GM23338 (cell line): ENCODE measurements around the gene CKM. TPM values are rescaled to one million over a fixed set of nuclear protein-coding genes. Genes with fewer than 3 reads are reported as not detected.

Source experiments
- ATAC-seq: fragments of 200-7000 bp; cut with Tn5 transposase; 3 replicates; pipeline ENCODE4 v1.9.1; 2020
- DNase-seq: peaks from one replicate; pipeline ENCODE4 v3.0.0-alpha.2; 2015; ENCODE audit warnings: low spot score
- H2AFZ ChIP-seq: fragments of 200-600 bp; sonication (generic); 2 replicates; pipeline ENCODE4 v1.8.0; 2016; ENCODE audit warnings: antibody characterized with exemption, mild to moderate bottlenecking, moderate library complexity
- H3F3A ChIP-seq: fragments of 200-600 bp; sonication (generic); replicated peaks from 2 replicates; pipeline ENCODE4 v1.8.0; 2017; ENCODE audit warnings: antibody characterized with exemption, mixed run types, low read depth
- H3K27ac ChIP-seq: fragments of 200-600 bp; sonication (generic); 2 replicates; pipeline ENCODE4 v1.6.1; 2016; ENCODE audit warnings: low read depth
- H3K27me3 ChIP-seq: fragments of 200-600 bp; sonication (generic); 2 replicates; pipeline ENCODE4 v1.8.0; 2016; ENCODE audit warnings: mild to moderate bottlenecking, mixed run types, moderate library complexity; ENCODE audit not compliant: insufficient read depth
- H3K36me3 ChIP-seq: fragments of 200-600 bp; sonication (generic); 2 replicates; pipeline ENCODE4 v1.8.0; 2016; ENCODE audit warnings: mild to moderate bottlenecking; ENCODE audit not compliant: insufficient read depth
- H3K4me1 ChIP-seq: fragments of 200-600 bp; sonication (generic); 2 replicates; pipeline ENCODE4 v1.8.0; 2016; ENCODE audit warnings: mild to moderate bottlenecking, moderate library complexity; ENCODE audit not compliant: insufficient read depth
- H3K4me2 ChIP-seq: fragments of 200-600 bp; sonication (generic); 2 replicates; pipeline ENCODE4 v1.7.1; 2017; ENCODE audit warnings: mixed run types
- H3K4me3 ChIP-seq: fragments of 200-600 bp; sonication (generic); 2 replicates; pipeline ENCODE4 v1.6.1; 2016; ENCODE audit warnings: mixed run types
- H3K79me2 ChIP-seq: fragments of 200-600 bp; sonication (generic); replicated peaks from 2 replicates; pipeline ENCODE4 v1.8.0; 2017; ENCODE audit warnings: mild to moderate bottlenecking; ENCODE audit not compliant: insufficient read depth
- H3K9me2 ChIP-seq: fragments of 200-600 bp; sonication (generic); 2 replicates; pipeline ENCODE4 v1.8.0; 2017; ENCODE audit not compliant: insufficient read depth
- H4K20me1 ChIP-seq: fragments of 200-600 bp; sonication (generic); replicated peaks from 2 replicates; pipeline ENCODE4 v1.8.0; 2017; ENCODE audit warnings: mild to moderate bottlenecking; ENCODE audit not compliant: insufficient read depth
- H3K27ac Mint-ChIP-seq: 2 replicates; pipeline ENCODE4 v1.8.0; 2020; ENCODE audit warnings: inconsistent platforms, mild to moderate bottlenecking, moderate library complexity, mixed read lengths
- H3K27me3 Mint-ChIP-seq: 3 replicates; pipeline ENCODE4 v1.8.0; 2022; ENCODE audit warnings: low read depth, mild to moderate bottlenecking, moderate library complexity, mixed read lengths, inconsistent platforms; ENCODE audit not compliant: insufficient read depth, poor library complexity
- H3K36me3 Mint-ChIP-seq: 3 replicates; pipeline ENCODE4 v1.8.0; 2021; ENCODE audit warnings: low read depth, mild to moderate bottlenecking, inconsistent platforms, moderate library complexity, mixed read lengths
- H3K4me1 Mint-ChIP-seq: 3 replicates; pipeline ENCODE4 v1.8.0; 2020; ENCODE audit warnings: mild to moderate bottlenecking, inconsistent platforms, mixed read lengths
- H3K4me3 Mint-ChIP-seq: 3 replicates; pipeline ENCODE4 v1.8.0; 2021; ENCODE audit warnings: moderate library complexity, mild to moderate bottlenecking, inconsistent platforms, mixed read lengths
- H3K9me3 Mint-ChIP-seq: 3 replicates; pipeline ENCODE4 v1.8.0; 2020; ENCODE audit warnings: moderate library complexity, mild to moderate bottlenecking, inconsistent platforms, mixed read lengths
- CREB1 ChIP-seq: fragments of 250-450 bp; sonication (Bioruptor Pico); IDR thresholded peaks from 2 replicates; pipeline ENCODE4 v1.5.0; 2020; ENCODE audit warnings: low read depth, mild to moderate bottlenecking, moderate library complexity
- EZH2 ChIP-seq: fragments of 200-600 bp; sonication (generic); IDR thresholded peaks from one replicate; pipeline ENCODE4 v1.8.0; 2017; ENCODE audit warnings: antibody characterized with exemption, mild to moderate bottlenecking, low read depth; ENCODE audit not compliant: unreplicated experiment
- EZH2phosphoT487 ChIP-seq: fragments of 200-600 bp; sonication (generic); IDR thresholded peaks from one replicate; pipeline ENCODE4 v1.8.1; 2018; ENCODE audit warnings: antibody characterized with exemption; ENCODE audit not compliant: unreplicated experiment
- JUNB ChIP-seq: IDR thresholded peaks from one replicate; pipeline ENCODE4 v1.6.1; 2016; ENCODE audit warnings: antibody characterized with exemption; ENCODE audit not compliant: unreplicated experiment
- NANOG ChIP-seq: IDR thresholded peaks from 2 replicates; pipeline ENCODE4 v1.6.1; 2016; ENCODE audit warnings: antibody characterized with exemption, borderline replicate concordance
- POLR2AphosphoS5 ChIP-seq: IDR thresholded peaks from 2 replicates; pipeline ENCODE4 v1.6.1; 2016; ENCODE audit warnings: antibody characterized with exemption, low read depth
- ZNF114 ChIP-seq: fragments of 250-450 bp; sonication (Bioruptor Pico); IDR thresholded peaks from 2 replicates; pipeline ENCODE4 v1.5.0; 2020; ENCODE audit warnings: mild to moderate bottlenecking, moderate library complexity
- ZNF331 ChIP-seq: fragments of 250-450 bp; sonication (Bioruptor Pico); IDR thresholded peaks from 2 replicates; pipeline ENCODE4 v1.5.0; 2020; ENCODE audit warnings: low read depth, mild to moderate bottlenecking, moderate library complexity
- polyA plus RNA-seq: library from polyadenylated mRNA; unstranded; fragments of >200 nt; fragmentation: Nextera tagmentation; extraction: Ambion mirVana; gene quantifications from 2 replicates; pipeline ENCODE4 v1.2.1, GENCODE V29; 2016
- total RNA-seq: library from RNA; depleted of rRNA; stranded (reverse); fragments of >200 nt; shearing (Covaris generic); gene quantifications from 2 replicates; pipeline ENCODE4 v1.2.3, GENCODE V29; 2014
- TF ChIP-seq, protein P1 (sequence below): fragments of 250-450 bp; sonication (Bioruptor Pico); IDR thresholded peaks from 2 replicates; pipeline ENCODE4 v1.5.0; 2020; ENCODE audit warnings: mild to moderate bottlenecking, moderate library complexity
- TF ChIP-seq, protein P2 (sequence below), 2 experiments: fragments of 200-600 bp in 1 of 2; sonication (generic) in 1 of 2; conservative IDR thresholded peaks; 2 replicates each; pipeline versions ENCODE4 v1.5.1 to v1.6.1; 2016 to 2017; ENCODE audit warnings: antibody characterized with exemption in 2 of 2, low read depth in 2 of 2, mild to moderate bottlenecking in 2 of 2, moderate library complexity in 1 of 2
- TF ChIP-seq, protein P3 (sequence below): IDR thresholded peaks from one replicate; pipeline ENCODE4 v1.6.1; 2018; ENCODE audit warnings: antibody characterized with exemption; ENCODE audit not compliant: unreplicated experiment

Gene CKM
- total and polyA plus RNA-seq, 2 experiments from 2014 or later, result not detected

DNA sequence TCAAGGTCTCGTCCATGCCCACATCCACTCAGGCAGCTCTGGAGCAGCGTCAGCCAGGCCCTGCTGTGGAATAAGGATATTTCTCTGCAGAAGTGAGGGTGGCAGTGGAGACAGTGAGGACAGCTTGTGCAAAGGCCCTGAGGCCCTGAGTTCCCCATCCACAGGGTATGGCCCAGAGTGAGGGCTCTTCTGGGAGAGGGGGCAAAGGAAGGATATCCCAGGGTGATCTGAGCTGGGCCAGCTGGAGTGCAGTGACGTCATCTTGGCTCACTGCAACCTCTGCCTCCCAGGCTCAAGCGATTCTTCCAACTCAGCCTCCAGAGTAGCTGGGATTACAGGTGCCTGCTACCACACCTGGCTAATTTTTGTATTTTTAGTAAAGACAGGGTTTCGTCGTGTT, 60.1 kb downstream of the CKM start:
- Histone ChIP-seq H2AFZ (no peak overlapping the region), H3K36me3 (no peaks in the 10 kb centered on the region), H3K27me3 (no peaks in the 10 kb centered on the region), H3K4me3 (no peak overlapping the region), H4K20me1 (peaks cover 6% of the 10 kb centered on the region), H3K4me1 (no peaks in the 10 kb centered on the region), H3K9me2 (no peaks in the 10 kb centered on the region), H3K4me2 (no peak overlapping the region), H3K27ac (no peak overlapping the region), H3F3A (no peaks in the 10 kb centered on the region), H3K79me2 (no peaks in the 10 kb centered on the region)
- H3K36me3 Mint-ChIP-seq, result no peaks in the 10 kb centered on the region; the same call in 2 of the 3 replicates
- no peaks in the 10 kb centered on the region for H3K4me1 Mint-ChIP-seq
- H3K9me3 Mint-ChIP-seq, result no peaks in the 10 kb centered on the region; the same call in 2 of the 3 replicates
- no peak overlapping the region for H3K4me3 Mint-ChIP-seq
- no peak for ATAC-seq
- no peak for DNase-seq
- H3K27ac Mint-ChIP-seq, result no peak overlapping the region
- H3K27me3 Mint-ChIP-seq, result peaks cover 7% of the 10 kb centered on the region
- no peak for TF ChIP-seq CREB1 (CRISPR knock-in tag)
- no peak for TF ChIP-seq ZNF114 (CRISPR knock-in tag)

DNA sequence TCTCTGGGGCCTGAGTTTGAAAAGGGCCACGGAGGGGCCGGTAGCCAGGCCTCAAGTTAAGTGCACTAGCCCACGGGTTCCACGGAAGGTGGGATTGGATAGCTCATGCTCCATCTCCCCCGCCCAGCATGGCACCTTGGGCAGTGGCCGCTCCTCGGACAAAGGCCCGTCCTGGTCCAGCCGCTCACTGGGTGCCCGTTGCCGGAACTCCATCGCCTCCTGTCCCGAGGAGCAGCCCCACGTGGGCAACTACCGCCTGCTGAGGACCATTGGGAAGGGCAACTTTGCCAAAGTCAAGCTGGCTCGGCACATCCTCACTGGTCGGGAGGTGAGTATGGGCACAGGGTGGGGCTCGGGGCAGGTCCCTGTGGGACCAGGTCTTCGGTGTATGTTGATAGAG, 63.8 kb downstream of the CKM start:
- Mint-ChIP-seq H3K4me3 (no peak overlapping the region), H3K4me1 (no peaks in the 10 kb centered on the region), H3K27me3 (peaks cover 4% of the 10 kb centered on the region), H3K9me3 (no peaks in the 10 kb centered on the region), H3K27ac (no peak overlapping the region), H3K36me3 (no peaks in the 10 kb centered on the region; the same call in 2 of the 3 replicates)
- Histone ChIP-seq H3K4me2 (no peak overlapping the region), H3K27me3 (no peaks in the 10 kb centered on the region), H2AFZ (no peak overlapping the region), H3K4me3 (no peak overlapping the region), H3K27ac (no peak overlapping the region), H3K4me1 (no peaks in the 10 kb centered on the region), H3K9me2 (no peaks in the 10 kb centered on the region), H3K79me2 (peaks cover 15% of the 10 kb centered on the region), H4K20me1 (peaks cover 15% of the 10 kb centered on the region), H3K36me3 (no peaks in the 10 kb centered on the region), H3F3A (no peaks in the 10 kb centered on the region)
- DNase-seq, result no peak
- no peak for ATAC-seq
- TF ChIP-seq, protein P1, sequence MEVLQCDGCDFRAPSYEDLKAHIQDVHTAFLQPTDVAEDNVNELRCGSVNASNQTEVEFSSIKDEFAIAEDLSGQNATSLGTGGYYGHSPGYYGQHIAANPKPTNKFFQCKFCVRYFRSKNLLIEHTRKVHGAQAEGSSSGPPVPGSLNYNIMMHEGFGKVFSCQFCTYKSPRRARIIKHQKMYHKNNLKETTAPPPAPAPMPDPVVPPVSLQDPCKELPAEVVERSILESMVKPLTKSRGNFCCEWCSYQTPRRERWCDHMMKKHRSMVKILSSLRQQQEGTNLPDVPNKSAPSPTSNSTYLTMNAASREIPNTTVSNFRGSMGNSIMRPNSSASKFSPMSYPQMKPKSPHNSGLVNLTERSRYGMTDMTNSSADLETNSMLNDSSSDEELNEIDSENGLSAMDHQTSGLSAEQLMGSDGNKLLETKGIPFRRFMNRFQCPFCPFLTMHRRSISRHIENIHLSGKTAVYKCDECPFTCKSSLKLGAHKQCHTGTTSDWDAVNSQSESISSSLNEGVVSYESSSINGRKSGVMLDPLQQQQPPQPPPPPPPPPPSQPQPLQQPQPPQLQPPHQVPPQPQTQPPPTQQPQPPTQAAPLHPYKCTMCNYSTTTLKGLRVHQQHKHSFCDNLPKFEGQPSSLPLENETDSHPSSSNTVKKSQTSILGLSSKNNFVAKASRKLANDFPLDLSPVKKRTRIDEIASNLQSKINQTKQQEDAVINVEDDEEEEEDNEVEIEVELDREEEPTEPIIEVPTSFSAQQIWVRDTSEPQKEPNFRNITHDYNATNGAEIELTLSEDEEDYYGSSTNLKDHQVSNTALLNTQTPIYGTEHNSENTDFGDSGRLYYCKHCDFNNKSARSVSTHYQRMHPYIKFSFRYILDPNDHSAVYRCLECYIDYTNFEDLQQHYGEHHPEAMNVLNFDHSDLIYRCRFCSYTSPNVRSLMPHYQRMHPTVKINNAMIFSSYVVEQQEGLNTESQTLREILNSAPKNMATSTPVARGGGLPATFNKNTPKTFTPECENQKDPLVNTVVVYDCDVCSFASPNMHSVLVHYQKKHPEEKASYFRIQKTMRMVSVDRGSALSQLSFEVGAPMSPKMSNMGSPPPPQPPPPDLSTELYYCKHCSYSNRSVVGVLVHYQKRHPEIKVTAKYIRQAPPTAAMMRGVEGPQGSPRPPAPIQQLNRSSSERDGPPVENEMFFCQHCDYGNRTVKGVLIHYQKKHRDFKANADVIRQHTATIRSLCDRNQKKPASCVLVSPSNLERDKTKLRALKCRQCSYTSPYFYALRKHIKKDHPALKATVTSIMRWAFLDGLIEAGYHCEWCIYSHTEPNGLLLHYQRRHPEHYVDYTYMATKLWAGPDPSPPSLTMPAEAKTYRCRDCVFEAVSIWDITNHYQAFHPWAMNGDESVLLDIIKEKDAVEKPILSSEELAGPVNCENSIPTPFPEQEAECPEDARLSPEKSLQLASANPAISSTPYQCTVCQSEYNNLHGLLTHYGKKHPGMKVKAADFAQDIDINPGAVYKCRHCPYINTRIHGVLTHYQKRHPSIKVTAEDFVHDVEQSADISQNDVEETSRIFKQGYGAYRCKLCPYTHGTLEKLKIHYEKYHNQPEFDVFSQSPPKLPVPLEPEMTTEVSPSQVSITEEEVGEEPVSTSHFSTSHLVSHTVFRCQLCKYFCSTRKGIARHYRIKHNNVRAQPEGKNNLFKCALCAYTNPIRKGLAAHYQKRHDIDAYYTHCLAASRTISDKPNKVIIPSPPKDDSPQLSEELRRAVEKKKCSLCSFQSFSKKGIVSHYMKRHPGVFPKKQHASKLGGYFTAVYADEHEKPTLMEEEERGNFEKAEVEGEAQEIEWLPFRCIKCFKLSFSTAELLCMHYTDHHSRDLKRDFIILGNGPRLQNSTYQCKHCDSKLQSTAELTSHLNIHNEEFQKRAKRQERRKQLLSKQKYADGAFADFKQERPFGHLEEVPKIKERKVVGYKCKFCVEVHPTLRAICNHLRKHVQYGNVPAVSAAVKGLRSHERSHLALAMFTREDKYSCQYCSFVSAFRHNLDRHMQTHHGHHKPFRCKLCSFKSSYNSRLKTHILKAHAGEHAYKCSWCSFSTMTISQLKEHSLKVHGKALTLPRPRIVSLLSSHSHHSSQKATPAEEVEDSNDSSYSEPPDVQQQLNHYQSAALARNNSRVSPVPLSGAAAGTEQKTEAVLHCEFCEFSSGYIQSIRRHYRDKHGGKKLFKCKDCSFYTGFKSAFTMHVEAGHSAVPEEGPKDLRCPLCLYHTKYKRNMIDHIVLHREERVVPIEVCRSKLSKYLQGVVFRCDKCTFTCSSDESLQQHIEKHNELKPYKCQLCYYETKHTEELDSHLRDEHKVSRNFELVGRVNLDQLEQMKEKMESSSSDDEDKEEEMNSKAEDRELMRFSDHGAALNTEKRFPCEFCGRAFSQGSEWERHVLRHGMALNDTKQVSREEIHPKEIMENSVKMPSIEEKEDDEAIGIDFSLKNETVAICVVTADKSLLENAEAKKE (CRISPR knock-in tag), result no peak
- TF ChIP-seq POLR2AphosphoS5 (no peak), ZNF331 (CRISPR knock-in tag) (no peak), CREB1 (CRISPR knock-in tag) (no peak), NANOG (no peak), ZNF114 (CRISPR knock-in tag) (no peak), JUNB (no peak), EZH2phosphoT487 (no peak), EZH2 (no peak)
- TF ChIP-seq, protein P2, sequence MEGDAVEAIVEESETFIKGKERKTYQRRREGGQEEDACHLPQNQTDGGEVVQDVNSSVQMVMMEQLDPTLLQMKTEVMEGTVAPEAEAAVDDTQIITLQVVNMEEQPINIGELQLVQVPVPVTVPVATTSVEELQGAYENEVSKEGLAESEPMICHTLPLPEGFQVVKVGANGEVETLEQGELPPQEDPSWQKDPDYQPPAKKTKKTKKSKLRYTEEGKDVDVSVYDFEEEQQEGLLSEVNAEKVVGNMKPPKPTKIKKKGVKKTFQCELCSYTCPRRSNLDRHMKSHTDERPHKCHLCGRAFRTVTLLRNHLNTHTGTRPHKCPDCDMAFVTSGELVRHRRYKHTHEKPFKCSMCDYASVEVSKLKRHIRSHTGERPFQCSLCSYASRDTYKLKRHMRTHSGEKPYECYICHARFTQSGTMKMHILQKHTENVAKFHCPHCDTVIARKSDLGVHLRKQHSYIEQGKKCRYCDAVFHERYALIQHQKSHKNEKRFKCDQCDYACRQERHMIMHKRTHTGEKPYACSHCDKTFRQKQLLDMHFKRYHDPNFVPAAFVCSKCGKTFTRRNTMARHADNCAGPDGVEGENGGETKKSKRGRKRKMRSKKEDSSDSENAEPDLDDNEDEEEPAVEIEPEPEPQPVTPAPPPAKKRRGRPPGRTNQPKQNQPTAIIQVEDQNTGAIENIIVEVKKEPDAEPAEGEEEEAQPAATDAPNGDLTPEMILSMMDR (conservative IDR thresholded peaks at IDR 0.05; ENCODE audit: low read depth in 2 of 2), result no peak
- TF ChIP-seq, protein P3, sequence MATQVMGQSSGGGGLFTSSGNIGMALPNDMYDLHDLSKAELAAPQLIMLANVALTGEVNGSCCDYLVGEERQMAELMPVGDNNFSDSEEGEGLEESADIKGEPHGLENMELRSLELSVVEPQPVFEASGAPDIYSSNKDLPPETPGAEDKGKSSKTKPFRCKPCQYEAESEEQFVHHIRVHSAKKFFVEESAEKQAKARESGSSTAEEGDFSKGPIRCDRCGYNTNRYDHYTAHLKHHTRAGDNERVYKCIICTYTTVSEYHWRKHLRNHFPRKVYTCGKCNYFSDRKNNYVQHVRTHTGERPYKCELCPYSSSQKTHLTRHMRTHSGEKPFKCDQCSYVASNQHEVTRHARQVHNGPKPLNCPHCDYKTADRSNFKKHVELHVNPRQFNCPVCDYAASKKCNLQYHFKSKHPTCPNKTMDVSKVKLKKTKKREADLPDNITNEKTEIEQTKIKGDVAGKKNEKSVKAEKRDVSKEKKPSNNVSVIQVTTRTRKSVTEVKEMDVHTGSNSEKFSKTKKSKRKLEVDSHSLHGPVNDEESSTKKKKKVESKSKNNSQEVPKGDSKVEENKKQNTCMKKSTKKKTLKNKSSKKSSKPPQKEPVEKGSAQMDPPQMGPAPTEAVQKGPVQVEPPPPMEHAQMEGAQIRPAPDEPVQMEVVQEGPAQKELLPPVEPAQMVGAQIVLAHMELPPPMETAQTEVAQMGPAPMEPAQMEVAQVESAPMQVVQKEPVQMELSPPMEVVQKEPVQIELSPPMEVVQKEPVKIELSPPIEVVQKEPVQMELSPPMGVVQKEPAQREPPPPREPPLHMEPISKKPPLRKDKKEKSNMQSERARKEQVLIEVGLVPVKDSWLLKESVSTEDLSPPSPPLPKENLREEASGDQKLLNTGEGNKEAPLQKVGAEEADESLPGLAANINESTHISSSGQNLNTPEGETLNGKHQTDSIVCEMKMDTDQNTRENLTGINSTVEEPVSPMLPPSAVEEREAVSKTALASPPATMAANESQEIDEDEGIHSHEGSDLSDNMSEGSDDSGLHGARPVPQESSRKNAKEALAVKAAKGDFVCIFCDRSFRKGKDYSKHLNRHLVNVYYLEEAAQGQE, result no peak
